ENCODE results near the gene ZC3H7A. TPM values are rescaled to one million over a fixed set of nuclear protein-coding genes. Genes with fewer than 3 reads are reported as not detected.
A peak's percentile ranks its signal among the peaks of the same experiment; 100 is the strongest.

The ZC3H7A gene
- total and polyA plus RNA-seq, 2 of the 13 experiments (the other 11 are each of a cell fraction or from before 2014, with no cell fraction given), result 29.2 to 36.8 TPM

- TF ChIP-seq AKNA (CRISPR knock-in tag; IDR thresholded peaks at IDR 0.05; ENCODE audit: borderline replicate concordance), result 0 out of 2 replicates have a peak, but pooled peaks have one; percentile 27
- no peak for TF ChIP-seq PRDM10 (CRISPR knock-in tag; IDR thresholded peaks at IDR 0.05; ENCODE audit: low read depth)
- no peak for TF ChIP-seq ZNF775 (CRISPR knock-in tag; IDR thresholded peaks at IDR 0.05; ENCODE audit: borderline replicate concordance)
- peak in 1 of 2 experiments; percentile 17; a peak in 1 of 4 replicates for TF ChIP-seq POLR2A (IDR thresholded peaks at IDR 0.05; ENCODE audit: insufficient read depth in 1 of 2, low read depth in 2 of 2, low read length in 2 of 2)
- TF ChIP-seq MED13 (CRISPR knock-in tag; IDR thresholded peaks at IDR 0.05), result 0 out of 2 replicates have a peak, but pooled peaks have one; percentile 28
- TF ChIP-seq, protein P1, sequence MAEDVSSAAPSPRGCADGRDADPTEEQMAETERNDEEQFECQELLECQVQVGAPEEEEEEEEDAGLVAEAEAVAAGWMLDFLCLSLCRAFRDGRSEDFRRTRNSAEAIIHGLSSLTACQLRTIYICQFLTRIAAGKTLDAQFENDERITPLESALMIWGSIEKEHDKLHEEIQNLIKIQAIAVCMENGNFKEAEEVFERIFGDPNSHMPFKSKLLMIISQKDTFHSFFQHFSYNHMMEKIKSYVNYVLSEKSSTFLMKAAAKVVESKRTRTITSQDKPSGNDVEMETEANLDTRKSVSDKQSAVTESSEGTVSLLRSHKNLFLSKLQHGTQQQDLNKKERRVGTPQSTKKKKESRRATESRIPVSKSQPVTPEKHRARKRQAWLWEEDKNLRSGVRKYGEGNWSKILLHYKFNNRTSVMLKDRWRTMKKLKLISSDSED (CRISPR knock-in tag; IDR thresholded peaks at IDR 0.05), result no peak
- no peak for TF ChIP-seq NFE2 (CRISPR knock-in tag; IDR thresholded peaks at IDR 0.05)
- TF ChIP-seq, protein P2, sequence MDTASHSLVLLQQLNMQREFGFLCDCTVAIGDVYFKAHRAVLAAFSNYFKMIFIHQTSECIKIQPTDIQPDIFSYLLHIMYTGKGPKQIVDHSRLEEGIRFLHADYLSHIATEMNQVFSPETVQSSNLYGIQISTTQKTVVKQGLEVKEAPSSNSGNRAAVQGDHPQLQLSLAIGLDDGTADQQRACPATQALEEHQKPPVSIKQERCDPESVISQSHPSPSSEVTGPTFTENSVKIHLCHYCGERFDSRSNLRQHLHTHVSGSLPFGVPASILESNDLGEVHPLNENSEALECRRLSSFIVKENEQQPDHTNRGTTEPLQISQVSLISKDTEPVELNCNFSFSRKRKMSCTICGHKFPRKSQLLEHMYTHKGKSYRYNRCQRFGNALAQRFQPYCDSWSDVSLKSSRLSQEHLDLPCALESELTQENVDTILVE (CRISPR knock-in tag; IDR thresholded peaks at IDR 0.05), result no peak
- no peak for TF ChIP-seq ZNF644 (CRISPR knock-in tag; IDR thresholded peaks at IDR 0.05; ENCODE audit: low read depth)
- TF ChIP-seq SMARCC2 (IDR thresholded peaks at IDR 0.05), result no peak
- 0 out of 2 replicates have a peak, but pooled peaks have one; percentile 24 for TF ChIP-seq ZNF230 (CRISPR knock-in tag; IDR thresholded peaks at IDR 0.05)
- no peak for TF ChIP-seq HMG20A (CRISPR knock-in tag; IDR thresholded peaks at IDR 0.05; ENCODE audit: borderline replicate concordance)
- 0 out of 2 replicates have a peak, but pooled peaks have one; percentile 19 for TF ChIP-seq MED1 (CRISPR knock-in tag; IDR thresholded peaks at IDR 0.05)
- TF ChIP-seq ZNF713 (CRISPR knock-in tag; IDR thresholded peaks at IDR 0.05), result no peak
- TF ChIP-seq ZNF451 (CRISPR knock-in tag; IDR thresholded peaks at IDR 0.05), result no peak
- TF ChIP-seq FOXM1 (CRISPR knock-in tag; IDR thresholded peaks at IDR 0.05), result no peak
- 0 out of 2 replicates have a peak, but pooled peaks have one; percentile 35 for TF ChIP-seq ZNF264 (CRISPR knock-in tag; IDR thresholded peaks at IDR 0.05)
Measured at GRCh38 chr16:11799509-11800381, 2.7 kb upstream of the ZC3H7A start (continued).

Measured in HepG2 (cell line).